ELR (cell line): ENCODE data around the gene HDC.

ENCODE experiments used
- DNase-seq: peaks from one replicate; pipeline ENCODE4 v3.0.0-alpha.2; 2015; ENCODE audit warnings: low read depth

The HDC gene

GRCh38 chr15:50256188-50257041, 9.1 kb downstream of the HDC start:
- peak; percentile 54 for DNase-seq

DNA sequence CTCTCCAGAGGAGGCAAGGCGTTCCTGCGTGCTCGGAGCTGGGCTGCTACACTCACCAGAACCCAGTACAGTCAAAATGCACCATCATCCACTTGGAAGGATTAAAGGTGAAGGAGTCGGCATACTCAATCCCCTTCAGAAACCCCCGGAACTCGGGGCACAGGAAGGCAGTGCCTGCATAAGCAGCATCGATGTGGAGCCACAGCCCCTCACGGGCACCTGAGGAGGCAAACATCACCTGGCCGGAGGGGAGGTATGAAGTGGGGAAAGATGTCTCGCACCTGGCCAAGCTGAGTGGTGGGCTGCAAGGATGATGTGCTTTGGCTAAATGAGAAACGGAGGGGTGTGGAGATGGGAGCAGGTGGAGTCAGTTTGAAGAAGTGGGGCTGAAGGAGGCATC, 13.0 kb downstream of the HDC start:
- no peak for DNase-seq

GRCh38 chr15:50251638-50252182, 13.8 kb downstream of the HDC start:
- no peak for DNase-seq

DNA sequence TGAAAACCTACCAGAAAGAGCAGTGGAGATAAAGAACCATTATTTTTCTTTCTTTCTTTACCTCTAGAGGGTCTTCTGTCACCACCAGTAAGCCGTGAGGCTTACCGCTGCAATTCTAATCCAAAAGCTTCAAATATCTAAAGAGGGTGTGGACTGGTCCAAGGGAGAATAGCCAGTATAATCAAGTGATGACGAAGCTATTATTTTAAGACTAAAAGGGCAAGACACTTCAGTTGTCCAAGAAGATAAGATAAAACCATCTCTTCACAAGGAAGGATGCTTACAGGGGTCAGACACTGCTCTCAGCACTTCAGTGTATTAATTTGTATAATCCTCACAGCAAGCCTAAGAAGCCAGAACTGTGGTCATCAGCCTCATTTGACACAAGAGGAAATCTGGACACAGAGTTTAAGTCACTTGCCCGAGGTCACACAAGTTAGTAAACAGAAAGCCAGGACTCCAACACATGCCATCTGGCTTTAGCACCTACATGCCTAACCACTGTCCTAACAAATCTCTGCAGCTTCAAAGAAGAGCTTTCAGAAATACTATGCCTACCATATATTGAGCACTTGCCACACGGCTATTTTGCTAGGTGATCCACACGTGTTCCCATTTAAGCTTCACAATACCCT, 14.6 kb downstream of the HDC start:
- DNase-seq: no peak

DNA sequence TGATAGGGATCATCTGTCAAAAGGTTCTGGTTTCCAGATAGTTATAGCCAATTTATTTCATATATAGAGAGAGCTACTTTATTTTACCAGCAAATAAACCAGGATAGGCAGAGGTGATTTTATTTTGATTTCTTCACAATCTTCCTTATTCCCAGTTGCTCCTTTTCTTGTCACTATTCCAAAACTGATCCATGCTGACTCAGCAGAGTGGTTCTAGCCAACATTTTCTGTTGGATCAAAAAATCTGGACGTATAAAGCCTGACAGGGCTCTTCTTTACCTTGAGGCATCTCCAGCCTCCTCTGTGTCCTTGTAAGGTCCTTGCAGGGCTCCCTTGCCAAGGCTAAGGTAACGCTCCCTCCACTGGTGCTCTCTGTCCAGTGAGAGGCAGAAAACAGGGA, 15.8 kb downstream of the HDC start:
- no peak for DNase-seq

DNA sequence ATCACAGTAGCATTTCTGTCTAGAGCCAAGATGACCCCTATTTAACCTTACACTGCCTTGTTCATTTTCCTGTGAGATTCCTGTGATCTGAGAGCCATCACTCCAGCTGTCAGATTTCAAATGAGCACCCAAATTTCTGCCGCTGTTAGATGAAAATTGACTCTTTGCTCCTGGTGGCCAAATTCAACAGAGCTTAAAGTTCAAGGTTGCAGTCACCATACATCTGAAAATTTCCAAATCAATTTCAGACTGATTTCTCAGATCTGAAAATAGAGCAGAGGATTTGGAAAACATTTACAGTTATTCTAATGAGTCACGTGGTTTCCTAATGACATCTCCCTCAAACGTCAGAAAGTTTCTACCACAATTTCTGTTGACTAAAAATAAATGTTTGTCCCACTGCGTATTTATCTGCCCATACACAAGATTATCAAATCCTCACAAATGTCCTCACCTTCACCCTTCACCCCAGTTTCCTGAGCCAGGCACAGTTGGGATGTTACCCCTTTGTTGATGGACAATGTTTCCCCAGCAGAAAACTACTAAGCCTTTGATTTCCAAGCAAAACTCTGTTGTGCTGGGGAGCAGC, 16.4 kb downstream of the HDC start:
- no peak for DNase-seq

- peak; percentile 23 for DNase-seq
These were observed 17.5 kb downstream of the HDC start for GRCh38 chr15:50247819-50248655.

GRCh38 chr15:50246631-50247030, 18.9 kb downstream of the HDC start:
- no peak for DNase-seq

GRCh38 chr15:50244959-50245624, 20.4 kb downstream of the HDC start:
- no peak for DNase-seq

DNA sequence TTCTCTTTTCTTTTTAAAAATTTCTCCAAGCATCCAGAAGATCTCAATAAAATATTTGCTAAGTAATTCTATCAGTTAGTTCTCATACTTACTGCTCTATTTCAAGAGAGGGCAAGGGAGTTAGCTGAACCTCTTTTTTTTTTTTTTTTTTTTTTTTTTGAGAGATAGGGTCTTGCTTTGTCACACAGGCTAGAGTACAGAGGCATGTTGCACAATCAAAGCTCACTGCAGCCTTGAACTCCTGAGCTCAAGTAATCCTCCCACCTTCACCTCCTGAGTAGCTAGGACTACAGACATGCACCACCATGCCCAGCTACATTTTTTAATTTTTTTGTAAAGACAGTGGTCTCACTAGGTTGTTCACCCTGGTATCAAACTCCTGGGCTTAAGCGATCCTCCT, 21.4 kb downstream of the HDC start:
- no peak for DNase-seq

- peak; percentile 58 for DNase-seq
These were observed 23.7 kb downstream of the HDC start for GRCh38 chr15:50241684-50242450.

DNA sequence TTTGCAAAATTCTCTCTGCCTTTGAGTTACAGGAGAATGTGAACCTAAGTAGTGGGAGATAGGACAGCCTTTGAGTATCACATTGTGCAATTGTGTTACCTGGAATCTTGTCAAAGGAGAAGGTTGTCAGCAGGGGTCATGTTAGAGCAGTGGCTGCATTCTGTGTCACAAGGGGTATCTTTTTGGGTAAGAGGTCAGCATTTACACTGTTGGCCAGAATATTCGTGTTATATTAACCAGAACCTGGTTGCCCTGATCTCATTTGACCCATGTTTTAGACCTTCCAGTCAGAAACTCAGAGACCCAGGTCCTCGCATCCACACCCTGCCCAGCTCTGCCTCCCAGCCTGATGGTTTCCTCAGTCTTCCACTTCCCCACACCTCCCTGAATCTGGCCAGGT, 27.3 kb downstream of the HDC start:
- no peak for DNase-seq

- no peak for DNase-seq
These were observed 29.1 kb downstream of the HDC start for GRCh38 chr15:50236433-50236832.

- no peak for DNase-seq
These were observed 29.7 kb downstream of the HDC start for GRCh38 chr15:50235794-50236193.

DNA sequence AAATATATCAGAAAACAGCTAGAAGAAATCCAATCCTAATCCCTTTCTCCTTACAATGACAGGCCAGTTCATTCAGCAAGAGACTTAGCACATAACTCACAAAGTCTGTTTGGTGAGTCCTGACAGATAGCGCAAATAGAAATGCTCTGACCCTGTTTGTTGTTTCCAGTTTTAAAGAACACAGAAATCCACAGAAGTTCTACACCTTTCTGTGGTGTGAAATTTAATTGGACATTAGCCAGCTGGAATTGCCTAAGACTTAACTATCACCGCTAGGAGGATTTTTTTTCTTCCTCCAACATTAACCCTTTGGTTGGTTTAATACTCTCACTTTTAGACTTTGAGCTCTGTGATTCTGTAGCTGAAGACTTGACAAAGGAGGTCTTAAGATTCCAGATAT, 30.8 kb downstream of the HDC start:
- DNase-seq: no peak

DNA sequence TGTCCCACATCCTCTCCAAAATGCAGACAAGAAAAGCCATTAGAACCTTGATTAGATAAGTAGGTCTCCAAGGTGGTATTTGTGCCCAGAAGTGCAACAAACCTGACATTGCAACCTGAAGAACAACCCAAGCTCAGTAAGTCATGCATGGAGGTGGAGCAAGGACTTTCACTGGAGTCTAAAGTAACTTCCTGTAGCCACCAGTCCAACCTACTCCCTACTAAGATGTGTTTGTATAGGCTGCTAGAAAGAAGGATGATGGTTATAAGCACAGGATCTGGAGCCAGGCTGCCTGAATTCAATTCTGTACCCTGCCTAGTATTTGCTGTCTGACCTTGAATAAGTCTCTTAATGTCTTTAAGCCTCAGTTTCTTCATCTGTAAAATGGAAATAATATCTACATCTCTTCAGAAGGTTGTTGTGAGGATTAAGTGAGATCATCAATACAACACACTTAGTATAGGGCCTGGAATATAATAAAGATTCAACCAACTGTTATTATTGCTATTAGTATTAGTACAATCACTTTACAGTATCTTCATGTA, 32.3 kb downstream of the HDC start:
- no peak for DNase-seq

DNA sequence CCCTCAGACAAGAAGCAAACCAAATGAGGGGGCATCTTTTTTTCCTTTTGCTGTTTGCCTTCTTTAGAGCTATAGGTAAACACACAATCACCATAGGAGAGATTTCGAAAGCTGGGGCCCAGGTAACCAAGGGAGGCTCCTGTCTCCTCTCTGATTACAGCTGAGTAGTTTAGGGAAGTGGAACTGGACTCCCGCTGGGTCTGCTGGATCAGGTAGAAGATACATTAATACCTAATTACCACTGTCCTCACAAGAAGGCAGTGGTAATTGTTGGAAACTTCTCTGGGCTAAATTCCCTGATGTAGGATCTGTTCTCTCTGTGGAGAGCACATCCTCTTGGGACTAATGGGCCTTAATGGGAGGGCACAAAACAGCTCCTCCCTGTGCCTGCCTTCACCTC, 32.7 kb downstream of the HDC start:
- no peak for DNase-seq

DNA sequence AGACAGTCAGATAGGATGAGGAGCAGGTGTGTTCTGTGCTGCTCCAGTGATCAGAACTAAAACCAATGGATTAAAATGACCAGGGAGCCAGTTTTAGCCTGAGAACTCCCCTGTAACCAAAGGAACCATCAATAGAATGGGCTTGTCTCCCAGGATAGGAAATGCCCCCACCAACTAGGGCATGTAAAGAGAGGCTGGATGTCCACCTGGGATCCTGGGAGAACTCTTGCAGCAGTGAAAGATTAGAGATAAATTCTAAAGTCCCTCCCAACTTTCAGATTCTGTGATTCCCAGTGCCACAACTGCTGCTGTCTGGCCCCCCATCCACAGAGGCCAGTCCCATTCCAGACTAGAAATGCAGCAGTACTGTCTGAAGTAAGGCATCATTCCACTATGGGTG, 33.8 kb downstream of the HDC start:
- DNase-seq: no peak

DNA sequence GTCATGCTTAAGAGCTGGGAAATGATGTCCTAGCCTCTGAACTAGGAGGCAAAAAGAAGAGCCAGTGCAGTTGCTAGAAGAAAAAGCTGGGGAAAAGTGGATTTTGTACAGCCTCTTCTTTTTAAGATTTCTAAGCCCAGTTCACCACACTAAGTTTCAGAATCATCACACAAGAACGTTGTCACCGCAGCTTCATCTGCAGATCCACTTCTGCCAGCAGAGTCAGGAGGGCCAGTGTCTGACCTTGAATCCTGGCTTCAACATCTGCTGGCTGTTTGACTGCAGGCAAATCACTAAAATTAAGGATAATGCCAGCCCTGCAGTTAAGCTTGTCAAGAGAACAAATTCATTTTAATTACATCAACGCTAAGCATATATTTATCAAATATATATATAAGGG, 36.2 kb downstream of the HDC start:
- DNase-seq: no peak

DNA sequence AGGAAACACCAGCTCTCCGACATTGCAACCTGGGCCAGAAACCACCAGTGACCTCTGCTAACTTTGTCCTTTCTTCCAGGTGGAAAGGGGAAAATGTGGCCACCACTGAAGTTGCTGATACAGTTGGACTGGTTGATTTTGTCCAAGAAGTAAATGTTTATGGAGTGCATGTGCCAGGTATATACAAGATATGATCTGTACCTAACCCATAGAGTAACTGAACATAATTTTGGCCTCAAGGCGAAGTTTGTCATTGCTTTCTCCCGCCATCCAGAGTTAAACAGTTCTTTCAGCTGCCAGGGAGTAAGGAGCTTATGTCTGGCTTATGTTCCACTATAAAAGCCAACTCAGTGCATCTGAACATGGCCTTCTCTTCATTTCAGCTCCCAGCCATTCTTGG, 36.7 kb downstream of the HDC start:
- DNase-seq: no peak

GRCh38 chr15:50227076-50227475, 38.5 kb downstream of the HDC start:
- DNase-seq: peak; percentile 68
